OCI-LY3 (cell line): ENCODE measurements around the gene NFIB.

Experiments used
- H2AFZ ChIP-seq: fragments of 200-600, 300-600 bp; shearing (Covaris generic); 2 replicates; pipeline ENCODE4 v1.6.0; 2014; ENCODE audit warnings: antibody characterized with exemption, low read depth, low read length
- H3K27ac ChIP-seq: fragments of 200-600, 300-600 bp; sonication (generic); 2 replicates; pipeline ENCODE4 v1.5.1; 2014; ENCODE audit warnings: mild to moderate bottlenecking, low read length, moderate library complexity, mixed read lengths
- H3K27me3 ChIP-seq: fragments of 200-600, 300-600 bp; sonication (generic); 2 replicates; pipeline ENCODE4 v1.6.1; 2014; ENCODE audit warnings: low read depth, low read length, mixed read lengths
- H3K36me3 ChIP-seq: fragments of 200-600, 300-600 bp; sonication (generic); replicated peaks from 2 replicates; pipeline ENCODE3; 2014; ENCODE audit warnings: low read depth, low read length, mixed read lengths
- H3K4me1 ChIP-seq: fragments of 300-600, 200-600 bp; sonication (generic); 2 replicates; pipeline ENCODE4 v1.6.1; 2014; ENCODE audit warnings: low read length, mixed read lengths
- H3K4me2 ChIP-seq: fragments of 200-600, 300-600 bp; sonication (generic); 2 replicates; pipeline ENCODE4 v1.6.1; 2014; ENCODE audit warnings: low read length, mixed read lengths
- H3K4me3 ChIP-seq: fragments of 300-600, 200-600 bp; sonication (generic); 2 replicates; pipeline ENCODE4 v1.5.1; 2014; ENCODE audit warnings: antibody characterized with exemption, mild to moderate bottlenecking, low read length, moderate library complexity
- H3K79me2 ChIP-seq: fragments of 300-600, 200-600 bp; shearing (Covaris generic); 2 replicates; pipeline ENCODE4 v1.6.1; 2014; ENCODE audit warnings: mild to moderate bottlenecking, low read length, mixed read lengths
- H3K9ac ChIP-seq: fragments of 300-600, 200-600 bp; shearing (Covaris generic); 2 replicates; pipeline ENCODE4 v1.6.0; 2014; ENCODE audit warnings: mild to moderate bottlenecking, low read length, moderate library complexity
- H3K9me3 ChIP-seq: fragments of 200-600, 300-600 bp; shearing (Covaris generic); 2 replicates; pipeline ENCODE4 v1.6.1; 2014; ENCODE audit warnings: low read length, mixed read lengths; ENCODE audit not compliant: insufficient read depth
- H4K20me1 ChIP-seq: fragments of 200-600, 300-600 bp; sonication (generic); 2 replicates; pipeline ENCODE4 v1.6.1; 2016; ENCODE audit warnings: low read length, mixed read lengths; ENCODE audit not compliant: insufficient read depth
- EZH2phosphoT487 ChIP-seq: fragments of 200-600 bp; shearing (Covaris generic); IDR thresholded peaks from 2 replicates; pipeline ENCODE4 v1.6.1; 2018; ENCODE audit warnings: antibody characterized with exemption, mixed run types, low read depth
- TF ChIP-seq, protein P1 (sequence below): fragments of 200-600, 300-600 bp; sonication (generic); IDR thresholded peaks from 2 replicates; pipeline ENCODE4 v1.5.1; 2014; ENCODE audit warnings: antibody characterized with exemption, low read length, low read depth

The NFIB gene

DNA sequence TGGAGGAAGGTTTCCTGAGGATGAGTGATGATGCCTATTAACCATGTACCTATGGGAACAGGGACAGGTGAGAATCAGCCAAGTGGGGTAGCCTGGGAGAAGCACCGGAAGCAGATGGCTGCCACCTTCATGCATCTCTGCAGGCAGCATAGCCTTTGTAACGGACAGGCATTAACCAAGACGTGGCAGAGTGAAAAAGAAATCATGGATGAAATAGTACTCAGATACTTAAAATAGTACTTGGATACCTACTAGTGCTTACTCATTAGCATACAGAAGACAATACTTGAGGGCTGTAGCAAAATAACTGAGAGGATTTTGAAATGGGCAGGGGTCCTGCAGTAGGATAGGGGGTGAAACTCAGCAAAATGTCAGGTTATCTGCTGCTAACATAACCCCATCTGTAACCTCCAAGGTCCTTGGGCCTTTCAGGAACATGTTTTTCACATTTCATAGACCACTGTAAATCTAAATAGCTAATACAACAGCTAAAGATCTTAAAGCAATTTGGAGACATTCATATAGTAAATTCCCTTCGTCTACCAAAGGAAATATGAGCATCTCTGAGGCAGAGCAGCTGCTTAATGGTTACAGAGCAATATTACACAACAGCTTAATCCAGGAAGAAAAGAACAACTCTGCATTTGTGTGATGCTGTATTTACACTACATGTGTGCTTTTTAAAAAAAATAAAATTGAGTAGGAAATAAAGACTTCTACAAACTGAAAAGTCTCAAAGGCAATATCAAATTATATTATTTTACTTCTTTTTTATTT is 154.3 kb downstream of the NFIB start:
- no peak overlapping the region for H3K9ac ChIP-seq
- peaks cover 8% of the 10 kb centered on the region for H3K4me1 ChIP-seq
- no peaks in the 10 kb centered on the region for H3K79me2 ChIP-seq
- no peaks in the 10 kb centered on the region for H3K9me3 ChIP-seq
- no peak overlapping the region for H3K4me2 ChIP-seq
- H4K20me1 ChIP-seq, result no peaks in the 10 kb centered on the region
- no peaks in the 10 kb centered on the region for H3K36me3 ChIP-seq
- no peak overlapping the region for H3K4me3 ChIP-seq
- H3K27me3 ChIP-seq, result peaks cover 9% of the 10 kb centered on the region
- no peak overlapping the region for H2AFZ ChIP-seq
- no peak for TF ChIP-seq EZH2phosphoT487
- TF ChIP-seq, protein P1, sequence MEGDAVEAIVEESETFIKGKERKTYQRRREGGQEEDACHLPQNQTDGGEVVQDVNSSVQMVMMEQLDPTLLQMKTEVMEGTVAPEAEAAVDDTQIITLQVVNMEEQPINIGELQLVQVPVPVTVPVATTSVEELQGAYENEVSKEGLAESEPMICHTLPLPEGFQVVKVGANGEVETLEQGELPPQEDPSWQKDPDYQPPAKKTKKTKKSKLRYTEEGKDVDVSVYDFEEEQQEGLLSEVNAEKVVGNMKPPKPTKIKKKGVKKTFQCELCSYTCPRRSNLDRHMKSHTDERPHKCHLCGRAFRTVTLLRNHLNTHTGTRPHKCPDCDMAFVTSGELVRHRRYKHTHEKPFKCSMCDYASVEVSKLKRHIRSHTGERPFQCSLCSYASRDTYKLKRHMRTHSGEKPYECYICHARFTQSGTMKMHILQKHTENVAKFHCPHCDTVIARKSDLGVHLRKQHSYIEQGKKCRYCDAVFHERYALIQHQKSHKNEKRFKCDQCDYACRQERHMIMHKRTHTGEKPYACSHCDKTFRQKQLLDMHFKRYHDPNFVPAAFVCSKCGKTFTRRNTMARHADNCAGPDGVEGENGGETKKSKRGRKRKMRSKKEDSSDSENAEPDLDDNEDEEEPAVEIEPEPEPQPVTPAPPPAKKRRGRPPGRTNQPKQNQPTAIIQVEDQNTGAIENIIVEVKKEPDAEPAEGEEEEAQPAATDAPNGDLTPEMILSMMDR, result no peak
- H3K27ac ChIP-seq, result no peak overlapping the region

DNA sequence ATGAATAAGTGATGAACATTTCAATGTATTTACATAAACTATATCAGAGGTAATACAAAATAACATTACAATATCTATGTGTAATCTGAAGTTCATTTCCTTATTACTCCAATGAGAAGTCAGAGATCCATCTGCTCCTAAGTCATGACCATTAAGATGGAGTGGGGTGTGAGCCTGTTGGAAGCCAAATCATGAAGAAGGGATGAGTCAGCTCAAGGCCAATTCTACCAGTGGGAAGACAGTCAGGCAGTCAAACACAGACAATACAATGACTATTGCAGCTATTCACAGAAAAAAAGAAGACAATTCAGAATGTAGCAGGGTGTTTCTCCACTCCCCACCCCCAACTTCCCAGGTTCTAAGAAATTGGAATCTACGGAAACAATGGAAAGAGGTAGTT is 155.0 kb downstream of the NFIB start:
- H3K9me3 ChIP-seq, result no peaks in the 10 kb centered on the region
- H3K27ac ChIP-seq, result no peak overlapping the region
- no peaks in the 10 kb centered on the region for H3K79me2 ChIP-seq
- no peaks in the 10 kb centered on the region for H3K36me3 ChIP-seq
- peaks cover 12% of the 10 kb centered on the region for H3K27me3 ChIP-seq
- no peak overlapping the region for H3K4me2 ChIP-seq
- peaks cover 8% of the 10 kb centered on the region for H3K4me1 ChIP-seq
- TF ChIP-seq, protein P1, result no peak
- no peak for TF ChIP-seq EZH2phosphoT487
- H4K20me1 ChIP-seq, result no peaks in the 10 kb centered on the region
- no peak overlapping the region for H2AFZ ChIP-seq
- H3K9ac ChIP-seq, result no peak overlapping the region
- no peak overlapping the region for H3K4me3 ChIP-seq

DNA sequence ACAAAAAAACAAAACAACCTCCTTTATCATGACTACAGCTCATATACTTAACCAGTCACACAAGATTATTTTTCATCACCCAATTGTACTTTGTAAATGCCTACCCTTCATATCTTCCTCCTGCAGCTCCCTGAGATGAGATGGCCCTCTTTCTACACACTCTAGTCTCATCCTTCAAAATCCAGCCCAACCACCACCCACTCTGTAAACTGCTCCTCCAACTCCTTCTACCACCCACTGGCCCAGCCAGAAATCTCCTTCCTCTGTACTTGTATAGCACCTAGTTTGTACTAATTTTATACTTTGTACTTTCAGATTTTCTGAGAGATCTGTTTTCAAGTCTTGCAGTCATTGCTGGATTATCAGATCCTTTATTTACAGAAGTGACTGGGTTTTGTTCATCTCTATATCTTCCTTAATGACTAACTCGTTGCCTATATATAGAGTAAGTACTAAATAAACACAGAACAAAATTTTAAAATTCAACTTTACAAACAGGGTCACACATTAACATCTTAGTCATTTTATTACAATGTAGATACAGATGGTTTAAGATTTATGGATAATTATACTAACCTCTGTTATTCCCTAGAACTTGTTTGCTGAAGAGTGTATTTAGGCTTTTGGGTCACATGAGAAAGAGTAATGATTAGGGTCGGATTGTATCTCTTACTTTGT is 155.7 kb downstream of the NFIB start:
- peaks cover 8% of the 10 kb centered on the region for H3K4me1 ChIP-seq
- no peak overlapping the region for H3K4me2 ChIP-seq
- H3K79me2 ChIP-seq, result no peaks in the 10 kb centered on the region
- no peak overlapping the region for H3K4me3 ChIP-seq
- H3K36me3 ChIP-seq, result no peaks in the 10 kb centered on the region
- no peak overlapping the region for H3K27ac ChIP-seq
- no peaks in the 10 kb centered on the region for H3K9me3 ChIP-seq
- H3K9ac ChIP-seq, result no peak overlapping the region
- no peak overlapping the region for H2AFZ ChIP-seq
- peaks cover 16% of the 10 kb centered on the region for H3K27me3 ChIP-seq
- no peaks in the 10 kb centered on the region for H4K20me1 ChIP-seq
- TF ChIP-seq EZH2phosphoT487, result no peak
- TF ChIP-seq, protein P1, result no peak

DNA sequence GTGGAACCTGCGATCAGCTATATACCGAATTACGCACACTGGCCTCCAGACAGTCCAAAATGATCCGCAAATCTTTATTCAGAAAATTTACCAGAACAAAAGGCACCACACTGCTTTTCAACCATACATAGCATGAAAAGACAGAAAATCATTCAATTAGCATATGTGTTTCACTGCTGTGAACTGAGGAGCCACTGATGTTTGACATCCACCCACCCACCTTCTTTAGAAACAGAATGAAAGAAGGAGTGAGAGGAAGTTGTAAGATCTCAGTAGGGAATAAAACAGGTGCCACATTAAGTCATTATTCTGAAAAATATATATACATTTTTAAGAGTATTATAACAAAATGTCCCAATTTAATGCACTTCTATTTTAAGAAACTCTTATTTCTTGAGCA is 156.8 kb downstream of the NFIB start:
- no peak overlapping the region for H3K4me2 ChIP-seq
- no peak overlapping the region for H3K9ac ChIP-seq
- no peaks in the 10 kb centered on the region for H3K9me3 ChIP-seq
- peaks cover 16% of the 10 kb centered on the region for H3K27me3 ChIP-seq
- no peak overlapping the region for H3K4me3 ChIP-seq
- H3K27ac ChIP-seq, result no peak overlapping the region
- H4K20me1 ChIP-seq, result no peaks in the 10 kb centered on the region
- peaks cover 8% of the 10 kb centered on the region for H3K4me1 ChIP-seq
- H3K79me2 ChIP-seq, result no peaks in the 10 kb centered on the region
- no peak for TF ChIP-seq EZH2phosphoT487
- TF ChIP-seq, protein P1, result no peak
- H2AFZ ChIP-seq, result no peak overlapping the region
- no peaks in the 10 kb centered on the region for H3K36me3 ChIP-seq
